HL-60 (cell line): ENCODE data around the gene PIGH.

Source experiments
- DNase-seq, 2 experiments: peaks; one replicate each; pipeline ENCODE4 v3.0.0-alpha.2; 2010 to 2020; ENCODE audit warnings: low read depth in 1 of 2, low spot score in 1 of 2
- H3K27ac ChIP-seq: fragments of 250-450 bp; sonication (Bioruptor Pico); replicated peaks from 2 replicates; pipeline ENCODE4 v1.5.1; 2020; ENCODE audit warnings: mild to moderate bottlenecking, moderate library complexity
- H3K27me3 ChIP-seq: fragments of 250-450 bp; sonication (Bioruptor Pico); 2 replicates; pipeline ENCODE4 v1.5.1; 2021; ENCODE audit warnings: mild to moderate bottlenecking, moderate library complexity; ENCODE audit not compliant: insufficient read depth, poor library complexity, severe bottlenecking
- H3K4me3 ChIP-seq: replicated peaks from 2 replicates; pipeline ENCODE4 v1.5.1; 2011; ENCODE audit warnings: mild to moderate bottlenecking, control low read depth, low read length; ENCODE audit not compliant: insufficient read depth
- GABPA ChIP-seq: IDR thresholded peaks from 2 replicates; pipeline ENCODE4 v1.6.1; 2012; ENCODE audit warnings: low read depth
- POLR2AphosphoS5 ChIP-seq: IDR thresholded peaks from 2 replicates; pipeline ENCODE4 v1.6.1; 2012; ENCODE audit warnings: low read depth
- SPI1 ChIP-seq: IDR thresholded peaks from 2 replicates; pipeline ENCODE4 v1.6.1; 2012; ENCODE audit warnings: low read depth, mild to moderate bottlenecking, borderline replicate concordance
- TF ChIP-seq, protein P1 (sequence below): IDR thresholded peaks from 2 replicates; pipeline ENCODE4 v1.6.1; 2012; ENCODE audit warnings: low read depth; ENCODE audit not compliant: insufficient replicate concordance
- TF ChIP-seq, protein P2 (sequence below): IDR thresholded peaks from one replicate; pipeline ENCODE4 v1.5.1; 2011; ENCODE audit warnings: low read length, control low read depth, inconsistent platforms; ENCODE audit not compliant: insufficient read depth

Gene PIGH

GRCh38 chr14:67589204-67589770, 10.8 kb downstream of the PIGH start:
- no peak overlapping the region for H3K27ac ChIP-seq
- no peaks in the 10 kb centered on the region for H3K27me3 ChIP-seq
- no peak overlapping the region for H3K4me3 ChIP-seq
- TF ChIP-seq, protein P1, sequence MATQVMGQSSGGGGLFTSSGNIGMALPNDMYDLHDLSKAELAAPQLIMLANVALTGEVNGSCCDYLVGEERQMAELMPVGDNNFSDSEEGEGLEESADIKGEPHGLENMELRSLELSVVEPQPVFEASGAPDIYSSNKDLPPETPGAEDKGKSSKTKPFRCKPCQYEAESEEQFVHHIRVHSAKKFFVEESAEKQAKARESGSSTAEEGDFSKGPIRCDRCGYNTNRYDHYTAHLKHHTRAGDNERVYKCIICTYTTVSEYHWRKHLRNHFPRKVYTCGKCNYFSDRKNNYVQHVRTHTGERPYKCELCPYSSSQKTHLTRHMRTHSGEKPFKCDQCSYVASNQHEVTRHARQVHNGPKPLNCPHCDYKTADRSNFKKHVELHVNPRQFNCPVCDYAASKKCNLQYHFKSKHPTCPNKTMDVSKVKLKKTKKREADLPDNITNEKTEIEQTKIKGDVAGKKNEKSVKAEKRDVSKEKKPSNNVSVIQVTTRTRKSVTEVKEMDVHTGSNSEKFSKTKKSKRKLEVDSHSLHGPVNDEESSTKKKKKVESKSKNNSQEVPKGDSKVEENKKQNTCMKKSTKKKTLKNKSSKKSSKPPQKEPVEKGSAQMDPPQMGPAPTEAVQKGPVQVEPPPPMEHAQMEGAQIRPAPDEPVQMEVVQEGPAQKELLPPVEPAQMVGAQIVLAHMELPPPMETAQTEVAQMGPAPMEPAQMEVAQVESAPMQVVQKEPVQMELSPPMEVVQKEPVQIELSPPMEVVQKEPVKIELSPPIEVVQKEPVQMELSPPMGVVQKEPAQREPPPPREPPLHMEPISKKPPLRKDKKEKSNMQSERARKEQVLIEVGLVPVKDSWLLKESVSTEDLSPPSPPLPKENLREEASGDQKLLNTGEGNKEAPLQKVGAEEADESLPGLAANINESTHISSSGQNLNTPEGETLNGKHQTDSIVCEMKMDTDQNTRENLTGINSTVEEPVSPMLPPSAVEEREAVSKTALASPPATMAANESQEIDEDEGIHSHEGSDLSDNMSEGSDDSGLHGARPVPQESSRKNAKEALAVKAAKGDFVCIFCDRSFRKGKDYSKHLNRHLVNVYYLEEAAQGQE: no peak
- TF ChIP-seq SPI1: no peak
- TF ChIP-seq, protein P2, sequence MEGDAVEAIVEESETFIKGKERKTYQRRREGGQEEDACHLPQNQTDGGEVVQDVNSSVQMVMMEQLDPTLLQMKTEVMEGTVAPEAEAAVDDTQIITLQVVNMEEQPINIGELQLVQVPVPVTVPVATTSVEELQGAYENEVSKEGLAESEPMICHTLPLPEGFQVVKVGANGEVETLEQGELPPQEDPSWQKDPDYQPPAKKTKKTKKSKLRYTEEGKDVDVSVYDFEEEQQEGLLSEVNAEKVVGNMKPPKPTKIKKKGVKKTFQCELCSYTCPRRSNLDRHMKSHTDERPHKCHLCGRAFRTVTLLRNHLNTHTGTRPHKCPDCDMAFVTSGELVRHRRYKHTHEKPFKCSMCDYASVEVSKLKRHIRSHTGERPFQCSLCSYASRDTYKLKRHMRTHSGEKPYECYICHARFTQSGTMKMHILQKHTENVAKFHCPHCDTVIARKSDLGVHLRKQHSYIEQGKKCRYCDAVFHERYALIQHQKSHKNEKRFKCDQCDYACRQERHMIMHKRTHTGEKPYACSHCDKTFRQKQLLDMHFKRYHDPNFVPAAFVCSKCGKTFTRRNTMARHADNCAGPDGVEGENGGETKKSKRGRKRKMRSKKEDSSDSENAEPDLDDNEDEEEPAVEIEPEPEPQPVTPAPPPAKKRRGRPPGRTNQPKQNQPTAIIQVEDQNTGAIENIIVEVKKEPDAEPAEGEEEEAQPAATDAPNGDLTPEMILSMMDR: no peak
- TF ChIP-seq POLR2AphosphoS5: no peak
- no peak for TF ChIP-seq GABPA
- no peak for DNase-seq

DNA sequence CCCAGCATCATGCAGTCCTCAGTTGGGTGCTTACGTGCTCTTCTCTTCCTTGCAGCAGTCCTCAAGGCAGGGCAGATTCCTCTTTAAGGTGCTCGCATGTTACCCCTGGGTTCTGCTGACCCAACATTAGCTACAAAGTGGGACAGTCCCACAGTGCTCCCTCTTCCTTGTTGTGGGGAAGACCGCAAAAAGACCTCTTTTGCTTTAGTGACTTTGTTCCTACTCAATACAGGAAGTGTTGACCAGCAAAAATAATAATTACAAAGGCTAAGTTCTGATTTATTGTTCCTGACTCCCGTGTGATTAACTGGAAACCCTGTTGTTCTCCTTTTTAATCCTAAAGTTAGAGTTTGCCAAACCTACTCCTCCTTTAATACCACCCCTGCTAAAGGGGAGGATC, 13.7 kb downstream of the PIGH start:
- Histone ChIP-seq H3K27ac (no peak overlapping the region), H3K27me3 (no peaks in the 10 kb centered on the region), H3K4me3 (no peak overlapping the region)
- DNase-seq: no peak
- TF ChIP-seq, protein P1: no peak
- TF ChIP-seq POLR2AphosphoS5 (no peak), GABPA (no peak), SPI1 (no peak)
- TF ChIP-seq, protein P2: no peak

DNA sequence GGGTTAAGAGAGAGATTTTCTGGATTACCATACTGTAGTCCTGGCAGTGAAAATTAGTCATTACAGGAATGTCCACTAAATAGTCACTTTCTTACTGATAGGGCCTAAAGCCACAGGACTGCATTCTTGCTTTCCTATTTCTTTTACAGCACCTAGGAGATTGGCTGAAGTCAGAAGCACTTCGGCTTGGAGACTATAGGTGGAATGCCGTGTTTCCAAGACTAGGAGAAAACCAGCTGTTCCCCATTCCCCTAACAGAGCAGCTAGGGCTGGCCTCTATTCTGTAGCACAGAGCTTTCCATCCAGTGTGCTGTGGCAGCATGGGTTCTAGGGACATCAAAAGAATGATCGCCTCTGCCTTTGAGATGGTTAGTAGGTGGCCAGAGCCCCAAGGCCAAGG, 15.1 kb downstream of the PIGH start:
- Histone ChIP-seq H3K4me3 (no peak overlapping the region), H3K27me3 (no peaks in the 10 kb centered on the region), H3K27ac (no peak overlapping the region)
- no peak for DNase-seq
- TF ChIP-seq POLR2AphosphoS5: no peak
- no peak for TF ChIP-seq SPI1
- TF ChIP-seq, protein P2: no peak
- TF ChIP-seq, protein P1: no peak
- no peak for TF ChIP-seq GABPA
